Kidney epithelial cell (primary cell): ENCODE data around the gene AGPAT3. TPM values are rescaled to one million over a fixed set of nuclear protein-coding genes. Genes with fewer than 3 reads are reported as not detected.

Source experiments
- DNase-seq: peaks from one replicate; pipeline ENCODE4 v3.0.0-alpha.2; 2010; ENCODE audit warnings: low read depth
- H3K27me3 ChIP-seq: 2 replicates; pipeline ENCODE4 v1.6.0; 2011; ENCODE audit warnings: low read length; ENCODE audit not compliant: control insufficient read depth, insufficient read depth
- H3K36me3 ChIP-seq: 2 replicates; pipeline ENCODE4 v1.5.1; 2011; ENCODE audit warnings: low read length; ENCODE audit not compliant: control insufficient read depth, insufficient read depth
- H3K4me3 ChIP-seq: 2 replicates; pipeline ENCODE4 v1.5.1; 2011; ENCODE audit warnings: low read depth, mild to moderate bottlenecking, control low read depth, low read length
- total RNA-seq: library from RNA; depleted of rRNA; stranded (reverse); fragments of >200 nt; gene quantifications from 2 replicates; pipeline ENCODE4 v1.2.3, GENCODE V29; 2015
- TF ChIP-seq, protein P1 (sequence below): IDR thresholded peaks from 2 replicates; pipeline ENCODE4 v1.5.1; 2011; ENCODE audit warnings: mild to moderate bottlenecking, moderate library complexity, low read length, control low read depth, inconsistent platforms; ENCODE audit not compliant: insufficient read depth, poor library complexity, severe bottlenecking

Gene AGPAT3
- total RNA-seq, 1 donor from 2014 or later, result 62.3 TPM

DNA sequence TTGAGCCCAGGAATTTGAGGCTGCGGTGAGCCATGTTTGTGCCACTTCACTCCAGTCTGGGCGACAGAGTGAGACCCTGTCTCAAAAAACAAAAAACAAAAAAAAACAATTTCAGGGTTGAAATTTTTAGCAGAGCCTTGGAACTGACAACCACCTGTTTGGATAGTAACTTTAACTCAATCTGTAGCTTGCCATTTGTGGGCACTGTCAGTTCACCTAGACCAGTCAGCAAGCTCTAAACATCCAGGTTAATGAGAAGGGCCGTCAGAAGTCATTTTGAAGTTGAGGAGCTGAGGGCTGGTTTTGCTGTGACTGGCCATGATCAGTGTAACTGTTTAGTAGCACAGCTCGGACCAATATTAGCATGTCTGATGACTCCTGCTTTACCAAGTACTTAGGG lies 155.5 kb downstream of the AGPAT3 start:
- TF ChIP-seq, protein P1, sequence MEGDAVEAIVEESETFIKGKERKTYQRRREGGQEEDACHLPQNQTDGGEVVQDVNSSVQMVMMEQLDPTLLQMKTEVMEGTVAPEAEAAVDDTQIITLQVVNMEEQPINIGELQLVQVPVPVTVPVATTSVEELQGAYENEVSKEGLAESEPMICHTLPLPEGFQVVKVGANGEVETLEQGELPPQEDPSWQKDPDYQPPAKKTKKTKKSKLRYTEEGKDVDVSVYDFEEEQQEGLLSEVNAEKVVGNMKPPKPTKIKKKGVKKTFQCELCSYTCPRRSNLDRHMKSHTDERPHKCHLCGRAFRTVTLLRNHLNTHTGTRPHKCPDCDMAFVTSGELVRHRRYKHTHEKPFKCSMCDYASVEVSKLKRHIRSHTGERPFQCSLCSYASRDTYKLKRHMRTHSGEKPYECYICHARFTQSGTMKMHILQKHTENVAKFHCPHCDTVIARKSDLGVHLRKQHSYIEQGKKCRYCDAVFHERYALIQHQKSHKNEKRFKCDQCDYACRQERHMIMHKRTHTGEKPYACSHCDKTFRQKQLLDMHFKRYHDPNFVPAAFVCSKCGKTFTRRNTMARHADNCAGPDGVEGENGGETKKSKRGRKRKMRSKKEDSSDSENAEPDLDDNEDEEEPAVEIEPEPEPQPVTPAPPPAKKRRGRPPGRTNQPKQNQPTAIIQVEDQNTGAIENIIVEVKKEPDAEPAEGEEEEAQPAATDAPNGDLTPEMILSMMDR, result no peak
- H3K4me3 ChIP-seq, result no peak overlapping the region
- H3K36me3 ChIP-seq, result no peaks in the 10 kb centered on the region
- no peaks in the 10 kb centered on the region for H3K27me3 ChIP-seq
- no peak for DNase-seq

GRCh38 chr21:44021064-44021463 lies 156.0 kb downstream of the AGPAT3 start:
- TF ChIP-seq, protein P1, result no peak
- no peak overlapping the region for H3K4me3 ChIP-seq
- H3K36me3 ChIP-seq, result no peaks in the 10 kb centered on the region
- DNase-seq, result no peak
- H3K27me3 ChIP-seq, result no peaks in the 10 kb centered on the region

DNA sequence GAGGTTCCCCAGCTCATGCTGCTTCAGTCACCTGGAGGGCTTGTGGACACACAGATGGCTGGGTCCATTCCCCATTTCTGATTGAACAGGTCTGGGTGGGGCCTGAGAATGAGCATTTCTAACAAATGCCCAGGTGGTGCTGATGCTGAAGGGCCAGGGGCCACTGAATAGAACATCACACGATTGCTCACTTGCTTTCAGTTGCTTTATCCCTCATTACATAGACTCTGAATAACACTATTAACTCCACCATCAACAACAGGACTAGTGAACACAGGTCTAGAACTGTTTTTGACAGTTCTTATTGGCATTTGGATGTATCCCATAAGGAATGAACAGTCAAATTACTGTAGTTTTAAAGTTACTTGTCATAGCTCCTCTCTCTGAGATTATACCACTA lies 159.2 kb downstream of the AGPAT3 start:
- no peaks in the 10 kb centered on the region for H3K27me3 ChIP-seq
- no peak overlapping the region for H3K4me3 ChIP-seq
- DNase-seq, result no peak
- TF ChIP-seq, protein P1, result no peak
- H3K36me3 ChIP-seq, result no peaks in the 10 kb centered on the region

GRCh38 chr21:44024887-44025353 lies 159.9 kb downstream of the AGPAT3 start:
- H3K4me3 ChIP-seq, result no peak overlapping the region
- no peak for DNase-seq
- H3K27me3 ChIP-seq, result no peaks in the 10 kb centered on the region
- TF ChIP-seq, protein P1, result no peak
- H3K36me3 ChIP-seq, result no peaks in the 10 kb centered on the region

DNA sequence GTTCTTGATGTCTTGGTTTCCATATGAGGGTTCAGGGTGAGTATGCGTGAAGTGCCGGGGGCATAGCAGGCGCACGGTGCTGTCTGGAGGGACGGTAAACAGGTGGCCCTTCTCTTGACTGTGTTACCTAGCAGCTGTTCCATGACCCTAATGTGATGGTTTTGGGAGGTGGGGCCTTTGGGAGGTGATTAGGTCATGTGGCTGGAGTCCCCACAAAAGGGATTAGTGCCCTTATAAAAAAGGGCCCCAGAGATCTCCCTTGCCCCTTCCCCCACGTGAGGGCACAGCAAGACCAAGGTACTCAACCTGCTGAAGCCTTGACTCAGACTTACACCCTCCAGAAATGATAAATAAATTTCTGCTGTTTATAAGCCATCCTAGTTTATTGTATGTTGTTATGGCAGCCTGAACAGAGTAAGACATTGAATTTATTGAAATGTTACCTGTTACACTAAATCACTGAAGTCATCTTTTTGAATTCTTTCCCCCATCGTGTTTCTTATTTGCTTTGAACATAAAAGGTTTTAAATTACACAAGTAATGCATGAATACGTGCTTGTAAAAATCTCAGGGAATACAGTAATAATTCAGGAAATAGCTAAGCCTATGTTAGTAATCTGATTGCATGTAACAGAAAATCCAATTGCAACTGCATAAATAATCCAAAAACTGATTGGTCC lies 162.7 kb downstream of the AGPAT3 start:
- TF ChIP-seq, protein P1, result no peak
- Histone ChIP-seq H3K4me3 (no peak overlapping the region), H3K36me3 (no peaks in the 10 kb centered on the region), H3K27me3 (no peaks in the 10 kb centered on the region)
- DNase-seq, result no peak

- Histone ChIP-seq H3K4me3 (no peak overlapping the region), H3K36me3 (no peaks in the 10 kb centered on the region), H3K27me3 (no peaks in the 10 kb centered on the region)
- TF ChIP-seq, protein P1, result no peak
- DNase-seq, result no peak
Measured at GRCh38 chr21:44028287-44028659, 163.2 kb downstream of the AGPAT3 start.
